GM12878 (cell line): ENCODE data around the gene ADCY2. TPM values are rescaled to one million over a fixed set of nuclear protein-coding genes. Genes with fewer than 3 reads are reported as not detected.

Experiments used
- ATAC-seq: fragments of 200-7000 bp; cut with Tn5 transposase; 3 replicates; pipeline ENCODE4 v1.9.1; 2020; ENCODE audit warnings: mild to moderate bottlenecking, moderate library complexity
- BruUV-seq: library from RNA; stranded (reverse); fragments of 400-500 nt; replicated peaks from 2 replicates; lab custom pipeline; 2021; lab: Mats Ljungman, UMichigan
- CTCF ChIA-PET: fragments of 300-600 bp; sonication (Branson Sonifier 250); formaldehyde crosslinking; extraction: SDS; loops from one replicate; lab custom pipeline; 2021; ENCODE audit warnings: inconsistent platforms; lab: Yijun Ruan, JAX
- POLR2A ChIA-PET: fragments of 350-600 bp; formaldehyde crosslinking; extraction: SDS; loops from one replicate; lab custom pipeline; 2021; ENCODE audit warnings: inconsistent platforms; lab: Charles Lee
- RAD21 ChIA-PET: fragments of 300-600 bp; sonication (Branson Sonifier 250); formaldehyde crosslinking; loops from one replicate; lab custom pipeline; 2023; ENCODE audit warnings: antibody characterized with exemption; ENCODE audit not compliant: unreplicated experiment; lab: Charles Lee
- SMC1A ChIA-PET: fragments of 300-600 bp; sonication (Branson Sonifier 250); formaldehyde crosslinking; loops from one replicate; lab custom pipeline; 2023; ENCODE audit not compliant: unreplicated experiment, uncharacterized antibody; lab: Charles Lee
- DNase-seq: peaks from one replicate; pipeline ENCODE4 v3.0.0-alpha.2; 2011; ENCODE audit warnings: low read depth, low spot score
- FAIRE-seq: peaks from 3 replicates; lab custom pipeline; 2011; peaks lifted over from hg19 to GRCh38; lab: Jason Lieb, UNC
- H2AFZ ChIP-seq: 2 replicates; pipeline ENCODE4 v1.6.0; 2011; ENCODE audit warnings: low read depth, low read length, control low read depth; ENCODE audit not compliant: control insufficient read depth
- H3K27ac ChIP-seq: 2 replicates; pipeline ENCODE4 v1.5.1; 2011; ENCODE audit warnings: control low read depth; ENCODE audit not compliant: control insufficient read depth, insufficient read depth
- H3K27me3 ChIP-seq, 2 experiments: replicated peaks in 1 of 2; 2 replicates each; pipeline versions ENCODE4 v1.6.0 to v1.6.1; 2011; ENCODE audit warnings: low read length in 1 of 2; ENCODE audit not compliant: control insufficient read depth in 2 of 2, insufficient read depth in 2 of 2
- H3K36me3 ChIP-seq, 2 experiments: 2 replicates each; pipeline ENCODE4 v1.5.1; 2011; ENCODE audit warnings: low read length in 1 of 2; ENCODE audit not compliant: control insufficient read depth in 2 of 2, insufficient read depth in 2 of 2
- H3K4me1 ChIP-seq: 2 replicates; pipeline ENCODE4 v1.6.1; 2011; ENCODE audit warnings: mild to moderate bottlenecking, low read length, moderate library complexity, mixed read lengths; ENCODE audit not compliant: control insufficient read depth, insufficient read depth
- H3K4me2 ChIP-seq: 2 replicates; pipeline ENCODE4 v1.6.0; 2011; ENCODE audit warnings: control low read depth; ENCODE audit not compliant: control insufficient read depth, insufficient read depth
- H3K4me3 ChIP-seq: fragments of 200-600 bp; sonication (generic); 2 replicates; pipeline ENCODE4 v1.5.1; 2016
- H3K79me2 ChIP-seq: 2 replicates; pipeline ENCODE4 v1.6.0; 2011; ENCODE audit warnings: low read length; ENCODE audit not compliant: control insufficient read depth, insufficient read depth
- H3K9ac ChIP-seq: 2 replicates; pipeline ENCODE4 v1.8.0; 2011; ENCODE audit warnings: low read length, control low read depth, mixed read lengths; ENCODE audit not compliant: control insufficient read depth, insufficient read depth
- H3K9me3 ChIP-seq: replicated peaks from 3 replicates; pipeline ENCODE4 v1.5.1; 2011; ENCODE audit warnings: mild to moderate bottlenecking, low read length; ENCODE audit not compliant: control insufficient read depth, insufficient read depth
- H4K20me1 ChIP-seq: 2 replicates; pipeline ENCODE4 v1.6.0; 2011; ENCODE audit not compliant: control insufficient read depth, insufficient read depth
- CREB1 ChIP-seq: IDR thresholded peaks from 2 replicates; pipeline ENCODE4 v1.6.1; 2012; ENCODE audit warnings: low read depth, mild to moderate bottlenecking, inconsistent platforms
- EGR1 ChIP-seq, 2 experiments: IDR thresholded peaks; 1 replicate in 1 of 2; 2 replicates in 1 of 2; pipeline ENCODE4 v1.6.1; 2011 to 2012; ENCODE audit warnings: low read depth in 2 of 2, low read length in 2 of 2, borderline replicate concordance in 1 of 2, mild to moderate bottlenecking in 1 of 2, moderate library complexity in 1 of 2
- MTA3 ChIP-seq: IDR thresholded peaks from 2 replicates; pipeline ENCODE4 v1.6.1; 2012; ENCODE audit warnings: low read length, inconsistent platforms, borderline replicate concordance
- MYB ChIP-seq: fragments of 150-350 bp; IDR thresholded peaks from 2 replicates; pipeline ENCODE4 v1.6.1; 2014; ENCODE audit warnings: mild to moderate bottlenecking, low read depth, low read length, borderline replicate concordance
- NRF1 ChIP-seq: conservative IDR thresholded peaks from 2 replicates; pipeline ENCODE4 v1.6.1; 2011; ENCODE audit warnings: mild to moderate bottlenecking, low read depth, low read length, improper control_type of control experiment
- REST ChIP-seq: IDR thresholded peaks from 2 replicates; pipeline ENCODE4 v1.6.1; 2012; ENCODE audit warnings: mild to moderate bottlenecking, low read depth, low read length
- YBX1 ChIP-seq: fragments of 450-650 bp; IDR thresholded peaks from 2 replicates; pipeline ENCODE4 v1.6.1; 2016; ENCODE audit warnings: antibody characterized with exemption
- YY1 ChIP-seq: IDR thresholded peaks from 2 replicates; pipeline ENCODE4 v1.6.1; 2011; ENCODE audit warnings: low read depth, mild to moderate bottlenecking, low read length
- in situ Hi-C: fragments of 300-500 bp; cut with MboI; formaldehyde crosslinking; loops from 9 replicates; pipeline ENCODE4 v1.14.3; 2018; ENCODE audit warnings: mixed read lengths
- intact Hi-C: fragments of 100-400 bp; cut with micrococcal nuclease; formaldehyde crosslinking; loops from one replicate; pipeline ENCODE4 v1.14.2; 2022; ENCODE audit not compliant: unreplicated experiment
- polyA plus RNA-seq, 11 experiments: library from polyadenylated mRNA; depleted of rRNA in 4 of 11; unstranded in 6 of 11; stranded (reverse) in 5 of 11; fragments of >200 nt; fragmentation: Nextera tagmentation in 4 of 11; fragmentation: Illumina TruSeq in 1 of 11; extraction: Ambion mirVana in 4 of 11; extraction: Trizol in 1 of 11; gene quantifications; 1 replicate in 1 of 11; 2 replicates in 10 of 11; pipeline versions ENCODE4 v1.2.1 to v1.2.3, GENCODE V29; 2011 to 2016; ENCODE audit warnings: inconsistent platforms in 2 of 11, missing spikeins in 2 of 11, low read depth in 1 of 11
- total RNA-seq, 4 experiments: library from RNA; depleted of rRNA in 3 of 4; stranded (reverse); fragments of >200 nt in 3 of 4; fragmentation: Illumina TruSeq in 1 of 4; extraction: Trizol in 1 of 4; gene quantifications; 2 replicates each; pipeline versions ENCODE4 v1.2.1 to v1.2.3, GENCODE V29; 2013 to 2021

Gene ADCY2
- total and polyA plus RNA-seq, 10 of the 15 experiments (the other 5 are each of a cell fraction or from before 2014, with no cell fraction given), result 0.07 to 0.26 TPM; not detected in 8

- no TSS peak for BruUV-seq
- ChIA-PET CTCF (no interaction called here), RAD21 (no interaction called here), POLR2A (no interaction called here), SMC1A (no interaction called here)
- Histone ChIP-seq H3K4me1 (no peaks in the 10 kb centered on the region), H3K9me3 (no peaks in the 10 kb centered on the region), H3K4me2 (no peak overlapping the region), H2AFZ (no peak overlapping the region), H3K36me3 (no peaks in the 10 kb centered on the region), H3K27ac (no peak overlapping the region), H3K9ac (no peak overlapping the region), H3K4me3 (no peak overlapping the region), H4K20me1 (no peaks in the 10 kb centered on the region), H3K27me3 (no peaks in the 10 kb centered on the region), H3K79me2 (no peaks in the 10 kb centered on the region)
- ATAC-seq (no peak), DNase-seq (no peak), FAIRE-seq (no peak)
- in situ Hi-C loops, result no loop called here
- TF ChIP-seq YBX1, result no peak
- peak; percentile 64; the same call in 1 of the 2 replicates for TF ChIP-seq REST
- TF ChIP-seq EGR1 (IDR thresholded peaks at IDR 0.05; ENCODE audit: borderline replicate concordance in 1 of 2, low read depth in 2 of 2, low read length in 2 of 2), result no peak
- no peak for TF ChIP-seq CREB1
- TF ChIP-seq MTA3, result no peak
- TF ChIP-seq YY1, result no peak
- no peak for TF ChIP-seq MYB
- no peak for TF ChIP-seq NRF1
- intact Hi-C loops, result no loop called here
These were observed 133.9 kb downstream of the ADCY2 start for GRCh38 chr5:7529880-7530279.
